GM20431 (cell line): ENCODE results near the gene APP.

ENCODE experiments used
- in situ Hi-C: fragments of 300-500 bp; cut with MseI, MboI; formaldehyde crosslinking; loops from one replicate; pipeline ENCODE4 v1.15.0; 2020; ENCODE audit warnings: low sequenced_read_pairs; ENCODE audit not compliant: unreplicated experiment

APP gene

DNA sequence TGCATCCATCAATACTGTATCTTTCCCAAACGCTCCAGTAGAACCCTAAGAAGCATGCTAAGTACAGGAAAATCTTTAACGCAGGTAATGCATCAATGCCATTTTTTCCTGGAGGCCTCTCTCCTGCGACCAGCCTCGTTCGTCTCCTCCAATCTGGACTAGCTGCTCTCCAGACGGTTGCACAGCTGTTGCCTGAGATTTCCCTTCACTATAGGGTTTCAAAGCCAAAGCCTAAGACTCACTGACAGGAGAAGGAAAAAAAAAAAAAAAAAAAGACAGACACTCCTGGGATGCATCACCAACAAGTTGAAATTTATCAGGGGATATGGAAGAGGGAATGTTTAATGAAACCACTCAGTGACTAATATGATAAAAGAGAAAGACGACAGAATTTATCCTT lies 93.0 kb downstream of the APP start:
- in situ Hi-C loops, result no loop called here

DNA sequence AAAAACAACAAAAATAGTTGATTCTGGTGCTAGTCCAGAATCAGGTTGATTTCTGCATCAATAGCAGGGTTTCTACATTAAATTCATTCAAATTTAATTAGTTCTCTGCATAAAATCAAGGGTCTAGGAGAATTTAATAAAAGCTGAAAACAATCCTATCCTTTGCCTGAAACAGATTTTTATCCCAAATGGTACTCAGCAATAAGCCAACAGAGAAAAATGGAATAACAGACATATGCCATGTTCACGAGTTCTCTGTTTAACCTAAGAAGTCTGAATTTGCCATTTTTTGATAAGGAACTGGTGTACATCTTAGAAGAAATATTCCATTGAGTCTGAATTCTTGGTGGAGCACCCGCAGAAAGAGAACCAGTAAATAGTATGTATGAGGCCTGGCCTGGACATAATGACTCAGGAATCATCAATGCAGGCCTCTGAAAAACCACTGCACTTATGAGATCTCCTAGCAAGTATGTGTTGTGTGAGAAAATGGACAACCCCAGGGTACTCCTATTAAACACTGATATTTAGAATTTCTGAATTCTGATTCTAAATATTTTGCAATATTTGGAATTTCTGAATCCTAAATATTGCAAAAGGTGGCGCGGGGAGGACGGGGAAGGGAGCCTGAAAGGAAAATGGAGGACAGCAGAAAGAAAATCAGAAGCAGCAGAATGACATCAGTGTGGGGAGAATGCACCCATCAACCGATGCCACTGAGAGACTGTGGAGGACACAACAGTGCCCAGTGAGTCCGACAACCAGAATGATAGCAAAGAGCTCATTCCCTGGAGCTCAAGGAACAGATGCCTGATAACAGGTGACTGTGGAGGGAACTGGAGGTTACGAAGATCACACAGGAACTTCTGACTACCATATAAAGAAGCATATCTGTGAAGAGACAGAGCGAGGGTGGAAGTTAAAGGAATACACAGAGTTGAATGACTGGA lies 97.6 kb downstream of the APP start:
- in situ Hi-C loops, result no loop called here

DNA sequence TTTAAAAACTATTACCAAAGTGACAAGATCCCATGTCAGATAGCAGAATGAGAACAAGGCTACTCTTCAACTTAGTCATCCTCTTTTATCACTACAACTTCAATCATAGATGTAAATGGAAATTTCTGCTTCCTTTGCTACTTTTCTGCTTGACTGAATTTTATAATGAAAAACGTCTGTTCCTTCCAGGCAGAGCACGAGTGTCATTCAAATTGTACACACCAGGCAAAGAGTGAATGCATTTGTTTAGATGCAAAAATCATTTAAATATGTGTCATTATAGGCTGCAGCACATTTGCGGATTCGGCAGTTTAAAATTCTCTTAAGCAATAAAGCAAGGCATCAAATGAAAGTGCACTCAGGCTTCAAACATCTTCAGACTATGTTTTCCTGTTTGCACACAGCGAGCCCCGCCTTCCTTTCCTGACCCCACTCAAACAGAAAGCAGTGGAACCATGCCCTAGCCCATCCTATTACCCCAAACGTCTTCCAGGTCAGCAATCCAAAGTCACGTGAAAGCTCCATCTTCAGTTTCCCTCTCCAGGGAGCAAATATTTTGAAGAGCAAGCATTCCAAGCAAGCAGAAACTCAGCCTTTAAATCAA lies 99.6 kb downstream of the APP start:
- in situ Hi-C loops, result no loop called here

DNA sequence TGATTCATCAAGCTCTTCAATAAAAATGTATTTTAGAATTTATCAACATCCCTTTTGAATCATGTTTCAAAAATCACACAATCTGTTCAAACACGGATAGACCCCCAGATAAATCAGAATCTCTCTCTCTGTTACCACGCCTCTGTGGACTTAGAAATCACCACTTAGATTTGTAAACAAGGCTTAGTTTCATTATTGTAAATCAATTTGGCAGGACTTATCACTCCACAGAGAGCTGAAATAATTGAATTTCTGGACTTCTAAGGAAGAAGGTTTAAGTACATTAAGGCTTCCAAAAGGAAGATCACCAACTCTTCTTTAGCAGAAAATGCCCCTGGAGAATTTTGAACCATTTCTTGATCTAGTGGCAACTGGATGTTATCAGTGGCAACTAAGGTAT lies 100.4 kb downstream of the APP start:
- in situ Hi-C loops, result no loop called here

DNA sequence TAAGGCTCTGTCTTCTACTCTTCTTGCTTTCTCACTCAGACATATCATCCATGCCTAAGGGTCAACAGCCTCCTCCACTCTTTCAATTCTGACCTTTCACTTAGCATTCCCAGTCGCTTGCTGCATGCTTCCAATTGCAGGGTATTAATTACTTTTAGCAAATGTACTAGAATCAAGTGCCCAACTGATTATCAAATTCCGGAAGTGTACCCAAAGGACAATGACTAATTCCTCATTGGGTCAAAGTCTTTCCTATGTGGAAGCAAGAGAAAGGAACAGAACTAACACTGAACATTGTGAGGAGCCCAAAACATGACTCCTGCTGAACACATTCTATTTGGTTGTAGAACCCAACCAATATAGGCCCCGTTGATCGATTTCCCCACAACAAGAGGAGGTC lies 101.8 kb downstream of the APP start:
- in situ Hi-C loops, result no loop called here

DNA sequence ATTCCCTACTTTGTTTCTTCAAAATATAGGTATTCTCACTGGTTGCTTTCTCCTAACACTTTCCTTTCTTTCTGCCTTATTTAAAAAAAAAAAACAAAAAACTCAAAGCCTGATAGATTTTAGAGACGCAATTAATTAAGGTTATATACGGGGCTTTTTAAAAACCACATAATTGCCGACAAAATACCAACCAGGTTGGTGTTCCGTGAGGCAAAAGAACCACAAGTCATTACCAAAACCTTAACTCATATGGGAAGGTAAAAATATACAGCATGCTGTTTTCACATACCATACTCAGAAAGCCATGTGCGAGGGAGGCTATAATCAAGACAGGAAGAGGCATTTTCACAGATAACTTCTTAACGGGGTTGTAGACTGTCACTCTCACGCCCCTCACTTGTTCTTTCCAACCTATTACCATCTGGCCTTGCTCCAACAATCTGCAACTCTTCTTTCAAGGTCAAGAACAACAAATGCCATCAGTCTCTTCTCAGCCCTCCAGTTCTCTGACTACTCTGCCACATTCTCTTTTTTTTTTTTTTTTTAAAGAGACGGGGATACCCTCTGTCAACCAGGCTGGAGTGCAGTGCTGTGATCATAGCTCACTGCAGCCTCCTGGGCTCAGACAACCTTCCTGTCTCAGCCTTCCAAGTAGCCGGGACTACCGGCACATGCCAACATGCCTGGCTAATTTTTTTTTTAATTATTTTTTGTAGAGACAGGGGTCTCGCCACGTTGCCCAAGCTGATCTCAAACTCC lies 102.6 kb downstream of the APP start:
- in situ Hi-C loops, result no loop called here

DNA sequence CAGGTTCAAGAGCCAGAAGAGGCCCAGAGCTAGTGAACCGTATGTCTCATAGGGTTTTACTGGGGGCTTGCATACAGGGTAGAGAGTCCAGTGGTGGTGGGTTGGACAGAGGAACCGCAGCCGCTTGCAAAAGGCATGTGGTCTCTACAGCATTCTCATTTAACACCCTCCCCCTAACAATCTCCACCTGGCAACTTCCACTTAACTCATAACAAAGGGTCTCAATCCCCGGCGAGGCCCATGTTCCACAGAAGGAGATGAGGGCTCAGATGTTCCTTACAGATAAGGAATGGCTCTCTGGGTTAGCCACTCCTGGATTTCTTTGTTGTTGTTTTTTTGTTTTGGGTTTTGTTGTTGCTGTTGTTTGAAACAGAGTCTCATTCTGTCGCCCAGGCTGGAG lies 106.1 kb downstream of the APP start:
- in situ Hi-C loops, result no loop called here

DNA sequence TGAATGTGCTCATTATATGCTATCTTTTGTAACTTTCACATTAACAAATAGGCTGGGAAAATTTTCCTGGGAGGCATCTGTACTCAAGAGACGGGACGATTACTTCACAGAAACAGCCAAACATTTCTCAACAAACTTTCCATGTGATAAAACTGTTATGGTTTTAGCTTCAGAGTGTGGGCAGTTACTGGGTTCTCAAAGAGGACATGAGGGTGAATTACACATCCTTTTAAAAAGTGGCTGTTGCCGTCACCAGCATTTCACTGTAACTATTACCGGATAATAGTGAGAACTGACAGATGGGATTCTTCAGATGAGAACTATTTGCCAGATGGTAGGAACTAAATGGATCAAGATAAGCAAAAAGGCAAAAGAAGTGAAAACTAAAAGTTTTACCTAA lies 109.1 kb downstream of the APP start:
- in situ Hi-C loops, result no loop called here

DNA sequence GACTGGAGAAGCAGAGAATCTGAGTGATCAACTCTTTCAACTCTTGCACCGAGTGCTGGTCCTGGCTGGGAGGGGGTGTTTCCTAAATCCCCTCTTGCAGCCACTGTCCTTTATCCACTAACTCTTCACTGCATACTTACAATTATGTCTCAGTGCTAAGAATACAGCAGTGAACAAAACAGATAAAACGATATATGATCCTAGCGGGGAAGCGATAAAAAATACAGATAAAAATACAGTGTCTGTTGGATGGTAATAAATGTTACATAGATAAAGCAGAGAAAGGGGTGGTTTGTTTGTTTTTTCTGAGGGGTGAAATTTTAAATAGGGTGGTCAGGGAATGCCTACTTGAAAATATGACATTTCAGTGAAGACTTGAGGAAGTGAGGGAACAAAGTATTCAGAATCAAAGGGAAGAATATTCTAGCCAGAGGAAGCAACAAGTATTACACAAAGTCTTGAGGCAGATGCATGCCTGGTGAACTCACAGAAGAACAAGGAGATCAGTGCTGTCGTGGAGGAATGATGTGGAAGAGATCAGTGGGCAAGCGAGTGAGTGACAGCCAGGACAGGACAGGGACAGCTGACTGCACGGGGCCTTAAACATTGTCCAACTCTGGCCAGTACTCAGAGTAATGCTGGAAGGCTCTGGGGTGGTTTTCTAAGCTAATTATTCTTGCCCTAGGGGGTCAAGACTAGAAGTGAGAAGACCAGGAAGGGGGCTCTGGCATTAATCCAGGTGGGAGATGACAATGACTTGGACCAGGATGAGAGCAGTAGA lies 110.0 kb downstream of the APP start:
- in situ Hi-C loops, result no loop called here

DNA sequence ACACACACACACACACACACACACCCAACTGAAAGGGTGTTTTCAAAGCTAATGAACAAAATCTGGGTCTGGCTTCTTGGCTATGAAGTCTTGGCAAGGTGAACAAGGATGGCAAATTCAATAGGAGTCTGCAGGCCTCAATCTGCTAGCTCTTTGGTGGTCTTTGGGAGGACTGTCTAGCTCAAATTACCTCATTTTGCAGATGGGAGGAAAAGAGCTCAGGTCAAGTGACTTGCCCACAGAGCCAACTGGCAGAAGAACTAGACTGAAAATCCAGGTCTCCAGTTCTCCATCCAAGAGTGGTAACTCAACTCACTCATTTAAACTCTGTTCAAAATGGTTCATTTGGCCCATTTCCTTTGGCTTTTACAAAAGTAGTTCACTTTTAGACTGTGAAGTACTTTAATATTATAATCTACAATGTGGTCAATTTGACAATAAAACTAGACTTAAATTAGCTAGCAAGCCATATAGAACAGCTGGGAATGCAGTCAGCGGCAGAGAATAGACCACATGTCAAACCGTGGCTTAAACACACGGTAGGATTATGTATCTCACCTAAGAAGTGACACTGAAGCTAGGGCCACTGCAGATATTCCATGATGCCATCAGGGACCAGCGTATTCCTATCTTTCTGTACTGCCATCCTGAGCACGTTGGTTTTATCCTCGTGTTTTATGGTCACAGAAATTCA lies 112.9 kb downstream of the APP start:
- in situ Hi-C loops, result no loop called here

DNA sequence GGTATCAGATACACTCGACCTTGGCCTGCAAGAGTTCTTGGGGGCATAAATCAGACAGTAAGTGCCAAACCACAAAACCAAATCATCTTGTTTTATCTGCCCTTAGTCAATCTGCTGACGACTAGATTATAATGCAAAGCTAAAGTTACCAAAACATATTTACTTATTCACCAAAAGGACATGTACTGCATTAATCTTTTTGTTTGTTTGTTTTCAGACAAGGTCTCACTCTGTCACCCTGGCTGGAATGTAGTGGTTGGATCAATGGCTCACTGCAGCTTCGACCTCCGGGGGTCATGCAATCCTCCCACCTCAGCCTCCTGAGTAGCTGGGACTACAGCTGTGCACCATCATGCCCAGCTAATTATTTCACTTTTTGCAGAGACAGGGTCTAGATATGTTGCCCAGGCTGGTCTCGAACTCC lies 114.7 kb downstream of the APP start:
- in situ Hi-C loops, result no loop called here

DNA sequence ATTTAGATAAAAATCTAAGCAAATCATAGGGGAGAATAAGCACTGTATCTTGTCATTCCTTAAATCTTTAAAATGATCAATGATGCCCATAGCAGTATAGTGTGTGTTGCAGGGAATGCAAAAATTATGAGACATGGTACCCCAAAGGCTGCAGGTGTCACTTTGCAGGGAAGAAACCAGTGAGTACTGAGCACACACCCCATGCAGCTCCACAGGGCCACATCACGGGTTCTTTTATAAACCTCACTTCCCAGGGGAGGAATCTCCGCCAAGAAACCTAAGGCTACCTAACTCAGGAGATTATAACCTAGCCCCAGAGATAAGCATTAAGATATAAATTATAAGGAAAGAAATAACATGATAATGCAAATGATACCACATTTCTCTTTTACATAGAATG lies 115.6 kb downstream of the APP start:
- in situ Hi-C loops, result no loop called here

DNA sequence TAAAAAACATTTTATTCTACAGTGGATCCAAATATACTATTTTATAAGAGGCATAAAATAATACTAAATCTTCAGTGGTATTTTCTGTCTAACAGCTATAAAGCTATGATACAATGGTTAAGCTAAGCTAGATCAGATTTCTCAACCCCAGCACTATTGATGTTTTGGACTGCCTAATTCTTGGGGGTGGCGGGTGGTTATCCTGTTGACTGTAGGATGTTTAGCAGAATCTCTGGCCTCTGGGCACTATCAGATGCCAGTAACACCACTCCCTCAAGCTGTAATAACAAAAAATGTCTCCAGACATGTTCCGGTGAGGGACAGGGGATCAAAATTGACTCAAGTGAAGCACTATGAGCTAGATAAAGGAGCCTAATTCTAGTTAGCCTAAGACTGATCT lies 118.5 kb downstream of the APP start:
- in situ Hi-C loops, result no loop called here

DNA sequence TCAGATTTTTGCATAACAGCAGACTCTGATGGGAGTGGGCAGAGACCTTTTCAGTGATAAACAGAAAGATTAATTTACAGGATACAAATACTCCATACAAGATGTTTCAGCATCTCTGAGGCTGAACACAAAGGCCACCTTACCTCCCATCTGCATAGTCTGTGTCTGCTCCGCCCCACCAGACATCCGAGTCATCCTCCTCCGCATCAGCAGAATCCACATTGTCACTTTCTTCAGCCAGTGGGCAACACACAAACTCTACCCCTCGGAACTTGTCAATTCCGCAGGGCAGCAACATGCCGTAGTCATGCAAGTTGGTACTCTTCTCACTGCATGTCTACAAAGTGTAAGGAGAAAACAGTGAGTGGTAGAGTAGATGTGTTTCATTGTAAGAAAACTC lies 119.7 kb downstream of the APP start:
- in situ Hi-C loops, result no loop called here

DNA sequence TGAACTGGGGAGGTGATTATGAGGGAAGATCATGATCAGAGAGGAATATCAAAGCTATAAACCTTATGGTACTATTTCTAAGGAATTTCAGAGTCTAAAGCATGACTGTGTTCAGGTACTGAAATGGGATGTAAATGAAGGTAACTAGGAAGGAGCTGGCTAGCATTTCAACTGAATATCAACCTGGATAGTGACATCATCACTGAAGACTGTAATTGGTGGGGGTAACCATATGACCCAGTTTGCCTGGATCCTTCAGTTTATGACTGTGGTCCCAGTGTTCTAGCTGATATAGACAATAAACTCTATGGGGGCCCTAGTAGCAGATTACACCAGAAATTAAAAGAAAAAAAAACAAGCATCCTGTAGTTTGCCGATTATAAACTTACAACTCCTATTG lies 120.8 kb downstream of the APP start:
- in situ Hi-C loops, result no loop called here

DNA sequence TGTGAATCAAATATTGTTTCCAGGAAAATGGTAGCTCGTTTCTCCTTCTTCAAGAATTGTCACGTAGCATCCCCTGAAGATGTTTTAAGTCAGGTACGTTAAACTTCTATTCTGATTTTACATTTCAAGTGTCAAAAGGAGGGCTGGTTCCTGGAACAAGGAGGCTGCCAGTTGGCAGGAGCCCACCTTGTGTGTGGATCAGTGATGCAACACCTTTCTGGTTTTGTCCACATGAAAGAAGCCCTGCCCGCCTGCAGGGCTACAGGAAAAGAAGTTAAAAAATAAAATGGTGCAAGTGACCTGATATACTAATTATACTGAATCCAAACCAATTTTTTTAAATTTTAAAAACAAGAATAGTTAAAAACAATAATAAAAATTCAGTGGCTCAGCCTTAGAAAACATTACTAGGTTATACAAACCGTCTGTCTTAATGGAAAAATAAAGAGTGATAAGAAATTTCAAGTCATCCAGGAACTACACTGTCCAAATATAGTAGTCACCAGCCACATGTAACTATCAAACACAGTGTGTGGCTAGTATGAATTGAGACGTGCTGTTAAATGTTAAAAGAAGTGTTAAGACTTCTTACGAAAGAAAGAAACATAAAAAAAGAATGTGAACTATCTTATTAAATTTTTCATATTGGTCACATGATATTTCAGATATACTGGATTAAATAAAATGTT lies 123.1 kb downstream of the APP start:
- in situ Hi-C loops, result no loop called here

DNA sequence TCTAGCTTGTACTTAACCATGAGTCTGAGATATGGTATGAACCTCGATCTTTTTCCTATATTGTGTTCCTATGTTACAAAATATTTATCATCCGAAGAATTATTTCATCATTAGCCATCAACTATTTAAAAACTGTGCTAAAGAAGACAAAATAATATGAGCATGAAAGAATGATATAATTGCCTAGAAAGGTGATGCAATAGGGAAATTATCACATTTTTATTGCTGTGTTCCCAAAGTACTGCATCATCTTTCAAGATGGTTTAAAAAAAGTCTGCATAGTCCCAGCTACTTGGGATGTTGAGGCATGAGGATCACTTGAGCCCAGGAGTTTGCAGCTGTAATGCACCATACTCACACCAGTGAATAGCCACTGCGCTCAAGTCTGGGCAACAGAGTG lies 126.7 kb downstream of the APP start:
- in situ Hi-C loops, result no loop called here

DNA sequence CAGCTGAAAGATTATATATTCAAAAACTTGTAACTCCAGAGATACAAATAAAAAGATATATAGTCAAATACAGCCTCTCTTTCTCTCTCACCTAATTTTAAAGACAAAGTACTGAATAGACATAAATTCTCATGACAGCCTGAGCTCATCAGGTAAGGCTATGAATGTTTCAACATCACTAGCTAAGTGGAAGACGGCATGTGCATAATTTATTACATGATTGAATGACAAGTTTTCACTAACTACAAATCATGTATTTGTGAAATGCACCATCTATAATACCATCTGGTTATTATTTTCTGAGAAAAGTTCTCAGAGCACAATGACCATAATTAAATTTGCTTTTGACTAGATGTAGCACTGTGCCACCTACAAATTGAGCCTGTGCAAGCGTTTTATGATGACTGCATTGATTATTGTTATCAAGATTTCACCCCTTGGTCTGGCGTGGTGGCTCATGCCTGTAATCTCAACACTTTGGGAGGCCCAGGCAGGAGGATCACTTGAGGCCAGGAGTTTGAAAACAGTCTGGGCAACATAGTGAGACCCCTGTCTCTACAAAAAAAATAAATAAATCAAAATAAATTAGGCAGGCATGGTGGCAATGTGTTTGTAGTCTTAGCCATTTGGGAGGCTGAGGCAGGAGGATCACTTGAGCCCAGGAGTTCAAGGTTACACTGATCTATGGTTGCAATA lies 128.2 kb downstream of the APP start:
- in situ Hi-C loops, result no loop called here
